ENCODE data around the gene TTBK2.
"Not testable (repeated sequence)": the region's sequence is repeated elsewhere in the genome, so short reads cannot be mapped to it uniquely, and the experiment has no call there.

The TTBK2 gene

GRCh38 chr15:42903388-42904324 is 16.9 kb downstream of the TTBK2 start:
- no peak for DNase-seq

GRCh38 chr15:42893911-42894310 is 26.7 kb downstream of the TTBK2 start:
- not testable (repeated sequence) for DNase-seq

- DNase-seq = no peak
Measured at GRCh38 chr15:42891569-42891968, 29.0 kb downstream of the TTBK2 start.

GRCh38 chr15:42890161-42890913 is 30.2 kb downstream of the TTBK2 start:
- DNase-seq = no peak

GRCh38 chr15:42887384-42887783 is 33.2 kb downstream of the TTBK2 start:
- not testable (repeated sequence) for DNase-seq

GRCh38 chr15:42880121-42880520 is 40.5 kb downstream of the TTBK2 start:
- no peak for DNase-seq

- DNase-seq = no peak
Measured at GRCh38 chr15:42879443-42879842, 41.1 kb downstream of the TTBK2 start.

GRCh38 chr15:42876224-42876623 is 44.4 kb downstream of the TTBK2 start:
- no peak for DNase-seq

GRCh38 chr15:42868683-42869082 is 51.9 kb downstream of the TTBK2 start:
- DNase-seq = no peak

GRCh38 chr15:42863572-42864239 is 56.9 kb downstream of the TTBK2 start:
- no peak for DNase-seq

- no peak for DNase-seq
Measured at GRCh38 chr15:42858999-42859789, 61.4 kb downstream of the TTBK2 start.

- no peak for DNase-seq
Measured at GRCh38 chr15:42858540-42858939, 62.0 kb downstream of the TTBK2 start.

- DNase-seq = no peak
Measured at GRCh38 chr15:42854576-42854975, 66.0 kb downstream of the TTBK2 start.

GRCh38 chr15:42849836-42850235 is 70.7 kb downstream of the TTBK2 start:
- DNase-seq = no peak

GRCh38 chr15:42848846-42849245 is 71.7 kb downstream of the TTBK2 start:
- DNase-seq = no peak

GRCh38 chr15:42846647-42847046 is 73.9 kb downstream of the TTBK2 start:
- no peak for DNase-seq

- no peak for DNase-seq
Measured at GRCh38 chr15:42845581-42845980, 75.0 kb downstream of the TTBK2 start.

- DNase-seq = no peak
Measured at GRCh38 chr15:42843699-42844098, 76.9 kb downstream of the TTBK2 start.

- DNase-seq = no peak
Measured at GRCh38 chr15:42836251-42836650, 84.3 kb downstream of the TTBK2 start.

GRCh38 chr15:42832576-42832975 is 88.0 kb downstream of the TTBK2 start:
- DNase-seq = no peak

- no peak for DNase-seq
Measured at GRCh38 chr15:42826251-42826890, 94.2 kb downstream of the TTBK2 start.

GRCh38 chr15:42825599-42825998 is 95.0 kb downstream of the TTBK2 start:
- no peak for DNase-seq

Data from DMS79 (cell line).